ENCODE results near the gene LAMB4. TPM values are rescaled to one million over a fixed set of nuclear protein-coding genes. Genes with fewer than 3 reads are reported as not detected.

Gene LAMB4
- total and polyA plus RNA-seq, 12 donors = 0.15 to 0.69 (median 0.25) TPM; not detected in 3

GRCh38 chr7:108076156-108076555, 54.0 kb downstream of the LAMB4 start:
- Histone ChIP-seq H3K27ac (peak overlapping the region in 1 of 10 donors; percentile 68), H3K9me3 (peaks cover 0 to 2% (median 0%) of the 10 kb centered on the region in 11 donors), H3K36me3 (no peaks in the 10 kb centered on the region), H3K4me1 (peaks cover 0 to 38% (median 34%) of the 10 kb centered on the region in 9 donors), H3K27me3 (no peaks in the 10 kb centered on the region), H3K4me3 (no peak overlapping the region)
- ATAC-seq (no peak), DNase-seq (no peak)
- no peak for TF ChIP-seq CTCF (IDR thresholded peaks at IDR 0.05)
- intact Hi-C loops (cut with DNase I) = no loop called here

- WGBS, 2 donors = 88 to 89% methylated on average over 3 of the region's 3 CpGs
- no peak for ATAC-seq
These were observed 56.7 kb downstream of the LAMB4 start for GRCh38 chr7:108073305-108074070.

GRCh38 chr7:108072739-108073138, 57.4 kb downstream of the LAMB4 start:
- DNase-seq = no peak

More at GRCh38 chr7:108073305-108074070, 56.7 kb downstream of the LAMB4 start:
- H3K27ac ChIP-seq = no peak overlapping the region
- H3K27me3 ChIP-seq = no peaks in the 10 kb centered on the region
- H3K4me1 ChIP-seq = peaks cover 0 to 17% (median 13%) of the 10 kb centered on the region in 9 donors
- no peak overlapping the region for H3K4me3 ChIP-seq
- no peaks in the 10 kb centered on the region for H3K36me3 ChIP-seq
- H3K9me3 ChIP-seq = no peaks in the 10 kb centered on the region
- DNase-seq = no peak
- intact Hi-C loops (cut with DNase I) = no loop called here
- no peak for TF ChIP-seq CTCF (IDR thresholded peaks at IDR 0.05)

GRCh38 chr7:108072116-108072515, 58.0 kb downstream of the LAMB4 start:
- DNase-seq (no peak), ATAC-seq (no peak)
- Histone ChIP-seq H3K27me3 (no peaks in the 10 kb centered on the region), H3K27ac (no peak overlapping the region), H3K36me3 (no peaks in the 10 kb centered on the region), H3K9me3 (no peaks in the 10 kb centered on the region), H3K4me1 (peaks cover 0 to 3% (median 0%) of the 10 kb centered on the region in 9 donors), H3K4me3 (no peak overlapping the region)
- TF ChIP-seq CTCF (IDR thresholded peaks at IDR 0.05) = no peak
- WGBS, 2 donors = 94 to 95% methylated on average over 2 of the region's 2 CpGs
- intact Hi-C loops (cut with DNase I) = no loop called here

More at GRCh38 chr7:108072739-108073138, 57.4 kb downstream of the LAMB4 start:
- no peaks in the 10 kb centered on the region for H3K9me3 ChIP-seq
- no peaks in the 10 kb centered on the region for H3K36me3 ChIP-seq
- intact Hi-C loops (cut with DNase I) = no loop called here
- peaks cover 0 to 9% (median 6%) of the 10 kb centered on the region in 9 donors for H3K4me1 ChIP-seq
- whole genome bisulfite sequencing, 2 donors = 95 to 97% methylated on average over 2 of the region's 2 CpGs
- no peak overlapping the region for H3K27ac ChIP-seq
- H3K27me3 ChIP-seq = no peaks in the 10 kb centered on the region
- TF ChIP-seq CTCF (IDR thresholded peaks at IDR 0.05) = no peak
- H3K4me3 ChIP-seq = no peak overlapping the region
- ATAC-seq = no peak
